Bronchus fibroblast of lung (primary cell): ENCODE data around the gene MCRIP2. TPM values are rescaled to one million over a fixed set of nuclear protein-coding genes. Genes with fewer than 3 reads are reported as not detected.

ENCODE experiments used
- total RNA-seq: library from RNA; depleted of rRNA; stranded (reverse); fragments of >200 nt; gene quantifications from 2 replicates; pipeline ENCODE4 v1.2.3, GENCODE V29; 2015

Gene MCRIP2, protein sequence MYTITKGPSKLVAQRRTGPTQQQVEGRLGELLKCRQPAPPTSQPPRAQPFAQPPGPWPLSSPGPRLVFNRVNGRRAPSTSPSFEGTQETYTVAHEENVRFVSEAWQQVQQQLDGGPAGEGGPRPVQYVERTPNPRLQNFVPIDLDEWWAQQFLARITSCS
- 21.4 and 23.2 TPM in 2 replicates for total RNA-seq

GRCh38 chr16:641326-642188 lies at the start of gene MCRIP2:
Gene MCRIP2 (plus strand): TSS chr16:641828. CDS start chr16:641992, 164 bp downstream.

GRCh38 chr16:630815-631405 lies 10.7 kb upstream of the MCRIP2 start, which contains the start of gene WFIKKN1:
Gene WFIKKN1 (plus strand): TSS chr16:630985. CDS start chr16:631254, 269 bp downstream.

GRCh38 chr16:636206-637080 lies 5.2 kb upstream of the MCRIP2 start, which contains the start of gene METTL26:
Gene METTL26 (minus strand): TSS chr16:636305. CDS start chr16:636290, 15 bp downstream.

GRCh38 chr16:648781-649589 lies 7.4 kb downstream of the MCRIP2 start, which contains the start of gene WDR90:
Gene WDR90 (plus strand): TSS chr16:649365. CDS start chr16:649417, 52 bp downstream.

DNA sequence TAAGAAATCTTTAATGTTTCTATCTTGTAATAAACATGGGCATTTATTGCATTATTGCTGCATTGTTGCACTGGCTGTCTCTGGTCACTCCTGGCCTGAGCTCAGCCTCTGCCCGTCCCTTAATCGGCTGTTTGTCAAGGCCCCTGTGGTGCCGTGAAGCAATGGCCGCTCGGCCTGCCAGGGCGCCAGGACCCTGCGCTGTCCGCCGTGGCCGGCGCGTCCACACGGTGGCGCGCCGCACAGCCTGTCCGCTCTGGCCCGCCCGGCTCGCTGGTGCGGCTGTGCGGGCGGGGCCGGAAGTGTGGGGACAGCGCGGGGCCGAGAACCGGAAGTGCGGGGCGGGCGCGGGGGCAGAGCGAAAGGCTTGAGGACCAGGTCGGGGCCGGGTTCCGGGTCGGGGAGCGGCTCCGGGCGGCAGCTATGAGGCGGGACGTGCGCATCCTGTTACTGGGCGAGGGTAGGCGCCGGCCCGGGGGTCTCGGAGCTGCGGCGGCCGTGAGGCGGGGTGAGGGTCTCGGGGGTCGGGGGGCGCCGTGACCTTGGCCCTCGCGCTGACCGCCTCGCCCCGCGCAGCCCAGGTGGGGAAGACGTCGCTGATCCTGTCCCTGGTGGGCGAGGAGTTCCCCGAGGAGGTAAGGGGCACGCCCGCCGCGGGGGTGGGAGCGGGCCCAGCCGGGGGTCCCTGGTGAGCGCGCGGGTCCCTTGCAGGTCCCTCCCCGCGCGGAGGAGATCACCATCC lies 26.3 kb downstream of the MCRIP2 start, which contains the start of gene RHOT2:
RHOT2 (plus strand) TSS at position 353 of the 739 bp plus-strand sequence; CDS start at position 421, 68 bp downstream.

GRCh38 chr16:674968-675883 lies 33.6 kb downstream of the MCRIP2 start, which contains the start of gene RHBDL1:
Gene RHBDL1 (plus strand): TSS chr16:675671. CDS start chr16:675791, 120 bp downstream.

GRCh38 chr16:679814-680624 lies 38.4 kb downstream of the MCRIP2 start, which contains the start of gene STUB1:
Gene STUB1 (plus strand): TSS chr16:680410. CDS start chr16:680526, 116 bp downstream.

DNA sequence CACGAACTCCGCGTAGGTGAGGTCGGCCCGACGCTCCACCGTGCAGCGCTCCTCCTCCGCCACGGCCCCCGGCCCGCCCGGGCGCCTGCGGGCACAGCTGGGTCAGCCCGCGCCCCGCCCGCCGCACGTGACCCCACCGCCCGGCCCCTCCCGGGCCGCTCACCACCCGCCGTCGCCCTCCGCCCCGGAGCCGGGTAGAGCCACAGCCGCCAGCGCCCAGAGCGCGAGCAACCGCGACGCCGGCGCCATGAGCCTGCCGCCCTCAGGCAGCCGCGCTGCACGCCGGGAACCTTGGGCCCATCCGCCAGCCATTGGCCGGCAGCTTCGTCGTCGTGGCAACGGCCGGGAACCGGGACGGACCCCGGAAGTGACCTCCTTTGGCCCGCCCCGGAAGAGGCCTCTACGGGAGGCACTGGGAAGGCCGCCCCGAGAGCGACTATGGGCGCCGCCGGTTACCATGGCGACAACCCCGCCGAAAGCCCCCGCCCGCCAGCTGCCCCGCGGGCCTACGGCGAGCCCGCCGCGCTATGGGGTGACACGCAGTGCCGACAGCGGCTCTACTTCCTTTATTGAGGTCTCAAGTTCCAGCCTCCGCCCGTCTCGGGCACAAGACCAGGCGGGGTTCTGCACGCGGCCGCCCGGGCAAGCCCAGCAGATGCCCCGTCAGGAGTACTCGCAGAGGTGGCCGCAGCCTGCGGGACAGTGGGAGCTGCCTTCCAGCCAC lies 42.6 kb downstream of the MCRIP2 start, which contains the start of gene JMJD8:
JMJD8 (minus strand) TSS at position 264 of the 724 bp plus-strand sequence; CDS start at position 249, 15 bp downstream.

Other genes with a start within 250 kb of the MCRIP2 start
- 158 and 175 TPM in 2 replicates for gene NME4, start 244.6 kb upstream of the MCRIP2 start, total RNA-seq
- 21.5 and 24.1 TPM in 2 replicates for gene DECR2, start 239.9 kb upstream of the MCRIP2 start, total RNA-seq
- gene RAB11FIP3, start 216.2 kb upstream of the MCRIP2 start, total RNA-seq, result 15.3 and 17.5 TPM in 2 replicates
- 32.6 and 39.8 TPM in 2 replicates for gene CAPN15, start 114.1 kb upstream of the MCRIP2 start, total RNA-seq
- gene PRR35, start 81.4 kb upstream of the MCRIP2 start, total RNA-seq, result not detected in 2 replicates
- gene NHLRC4, start 74.8 kb upstream of the MCRIP2 start, total RNA-seq, result 0.50 and 0.59 TPM in 2 replicates
- 29.1 and 37.9 TPM in 2 replicates for gene PIGQ, start 71.9 kb upstream of the MCRIP2 start, total RNA-seq
- gene RAB40C, start 51.8 kb upstream of the MCRIP2 start, total RNA-seq, result 18.1 and 22.2 TPM in 2 replicates
- 0.30 and 0.50 TPM in 2 replicates for gene WFIKKN1, start 10.8 kb upstream of the MCRIP2 start, total RNA-seq
- 209 and 228 TPM in 2 replicates for gene METTL26, start 5.5 kb upstream of the MCRIP2 start, total RNA-seq
- 13.3 and 14.9 TPM in 2 replicates for gene WDR90, start 7.5 kb downstream of the MCRIP2 start, total RNA-seq
- gene RHOT2, start 26.3 kb downstream of the MCRIP2 start, total RNA-seq, result 56.0 and 63.4 TPM in 2 replicates
- 0.50 and 1.5 TPM in 2 replicates for gene RHBDL1, start 33.8 kb downstream of the MCRIP2 start, total RNA-seq
- gene STUB1, start 38.6 kb downstream of the MCRIP2 start, total RNA-seq, result 213 and 221 TPM in 2 replicates
- gene JMJD8, start 42.5 kb downstream of the MCRIP2 start, total RNA-seq, result 58.3 and 69.4 TPM in 2 replicates
- 12.3 and 13.2 TPM in 2 replicates for gene WDR24, start 48.6 kb downstream of the MCRIP2 start, total RNA-seq
- gene FBXL16, start 64.0 kb downstream of the MCRIP2 start, total RNA-seq, result 0.17 and 0.45 TPM in 2 replicates
- 49.1 and 68.7 TPM in 2 replicates for gene METRN, start 73.3 kb downstream of the MCRIP2 start, total RNA-seq
- 30.3 and 33.7 TPM in 2 replicates for gene ANTKMT, start 79.3 kb downstream of the MCRIP2 start, total RNA-seq
- gene CCDC78, start 84.6 kb downstream of the MCRIP2 start, total RNA-seq, result 0.67 and 1.5 TPM in 2 replicates
- gene HAGHL, start 85.3 kb downstream of the MCRIP2 start, total RNA-seq, result 13.1 and 14.0 TPM in 2 replicates
- gene CIAO3, start 99.2 kb downstream of the MCRIP2 start, total RNA-seq, result 22.0 and 26.4 TPM in 2 replicates
- gene MSLN, start 118.9 kb downstream of the MCRIP2 start, total RNA-seq, result under 0.01 TPM in 1 of 2 replicates, not detected in the other
- 29.1 and 36.0 TPM in 2 replicates for gene RPUSD1, start 146.6 kb downstream of the MCRIP2 start, total RNA-seq
- 29.8 and 32.7 TPM in 2 replicates for gene CHTF18, start 146.8 kb downstream of the MCRIP2 start, total RNA-seq
- not detected in 2 replicates for gene GNG13, start 158.9 kb downstream of the MCRIP2 start, total RNA-seq